K562 (cell line): Measurements from ENCODE around the gene MAP1LC3B. TPM values are rescaled to one million over a fixed set of nuclear protein-coding genes. Genes with fewer than 3 reads are reported as not detected.

Experiments
- CHD1 ChIP-seq: fragments of 200-600 bp; sonication (generic); IDR thresholded peaks from one replicate; pipeline ENCODE4 v1.6.1; 2012; ENCODE audit warnings: mild to moderate bottlenecking, moderate library complexity, low read length, inconsistent platforms
- CHD2 ChIP-seq: IDR thresholded peaks from 2 replicates; pipeline ENCODE4 v1.6.1; 2011; ENCODE audit warnings: low read depth, low read length
- CREM ChIP-seq: IDR thresholded peaks from 2 replicates; pipeline ENCODE4 v1.6.1; 2014; ENCODE audit warnings: antibody characterized with exemption, low read depth
- ELF1 ChIP-seq: fragments of 200-800 bp; sonication (Bioruptor generic); IDR thresholded peaks from 2 replicates; pipeline ENCODE4 v1.6.1; 2016; ENCODE audit warnings: missing genetic modification characterization, missing compliant biosample characterization
- ETV5 ChIP-seq: sonication (generic); formaldehyde crosslinking; IDR thresholded peaks from 2 replicates; pipeline ENCODE4 v1.4.0; 2020; ENCODE audit warnings: low read depth, mild to moderate bottlenecking, missing genetic modification reagents
- FIP1L1 ChIP-seq: fragments of 200-400 bp; formaldehyde crosslinking; IDR thresholded peaks from 2 replicates; pipeline ENCODE4 v1.6.1; 2018; ENCODE audit warnings: mild to moderate bottlenecking, low read depth, low read length; ENCODE audit not compliant: poor library complexity, severe bottlenecking
- FOXJ2 ChIP-seq: fragments of 200-800 bp; sonication (Bioruptor generic); IDR thresholded peaks from 2 replicates; pipeline ENCODE4 v1.6.1; 2016; ENCODE audit warnings: missing genetic modification characterization, missing compliant biosample characterization
- HNRNPH1 ChIP-seq: fragments of 200-400 bp; formaldehyde crosslinking; optimal IDR thresholded peaks from 2 replicates; pipeline ENCODE3; 2017; ENCODE audit warnings: low read depth, mild to moderate bottlenecking, low read length, moderate library complexity
- KDM5B ChIP-seq: fragments of 200-600 bp; sonication (generic); IDR thresholded peaks from 2 replicates; pipeline ENCODE4 v1.6.1; 2012; ENCODE audit warnings: low read depth, mild to moderate bottlenecking, moderate library complexity, low read length, control low read depth, inconsistent platforms; ENCODE audit not compliant: insufficient replicate concordance
- NR3C1 ChIP-seq: sonication (generic); formaldehyde crosslinking; IDR thresholded peaks from 2 replicates; pipeline ENCODE4 v1.8.1; 2022; ENCODE audit warnings: missing genetic modification reagents
- PHF20 ChIP-seq: fragments of 450-650 bp; IDR thresholded peaks from 2 replicates; pipeline ENCODE4 v1.6.1; 2018; ENCODE audit not compliant: partially characterized antibody
- PML ChIP-seq: IDR thresholded peaks from 2 replicates; pipeline ENCODE4 v1.6.1; 2012; ENCODE audit warnings: low read length, inconsistent platforms
- TBP ChIP-seq: optimal IDR thresholded peaks from 2 replicates; pipeline ENCODE3; 2011; ENCODE audit warnings: low read depth, low read length, improper control_type of control experiment
- YY1 ChIP-seq, 3 experiments: IDR thresholded peaks; 2 replicates each; pipeline ENCODE4 v1.6.1; 2011; ENCODE audit warnings: low read length in 2 of 3, mild to moderate bottlenecking in 2 of 3, moderate library complexity in 2 of 3, borderline replicate concordance in 1 of 3, control low read depth in 1 of 3, low read depth in 1 of 3; ENCODE audit not compliant: insufficient read depth in 3 of 3, insufficient replicate concordance in 2 of 3, control insufficient read depth in 1 of 3, insufficient read length in 1 of 3; ENCODE audit errors: extremely low read depth in 1 of 3
- ZBTB1 ChIP-seq: sonication (generic); formaldehyde crosslinking; IDR thresholded peaks from 2 replicates; pipeline ENCODE4 v1.8.1; 2023; ENCODE audit warnings: missing genetic modification reagents, low read depth, mild to moderate bottlenecking, borderline replicate concordance
- ZNF143 ChIP-seq: sonication (generic); formaldehyde crosslinking; IDR thresholded peaks from 2 replicates; pipeline ENCODE4 v1.9.0; 2022; ENCODE audit warnings: mild to moderate bottlenecking, missing genetic modification reagents
- ZNF274 ChIP-seq: IDR thresholded peaks from 2 replicates; pipeline ENCODE4 v1.6.1; 2011; ENCODE audit warnings: low read depth, mild to moderate bottlenecking, low read length, moderate library complexity, borderline replicate concordance
- polyA plus RNA-seq, 8 experiments: library from polyadenylated mRNA; depleted of rRNA in 4 of 8; stranded (reverse) in 5 of 8; unstranded in 3 of 8; fragments of >200 nt; fragmentation: Nextera tagmentation in 2 of 8; fragmentation: Illumina TruSeq in 1 of 8; extraction: Ambion mirVana in 2 of 8; extraction: Trizol in 1 of 8; gene quantifications; 2 replicates each; pipeline versions ENCODE4 v1.2.1 to v1.2.3, GENCODE V29; 2011 to 2014; ENCODE audit warnings: inconsistent platforms in 1 of 8, missing spikeins in 1 of 8
- total RNA-seq, 7 experiments: library from RNA; depleted of rRNA in 6 of 7; stranded (reverse); fragments of >200 nt in 6 of 7; fragmentation: Illumina TruSeq in 2 of 7; extraction: Trizol in 2 of 7; gene quantifications; 2 replicates each; pipeline versions ENCODE4 v1.2.1 to v1.2.3, GENCODE V29; 2011 to 2021; ENCODE audit warnings: low replicate concordance in 1 of 7
- TF ChIP-seq, protein P1 (sequence below): fragments of 450-650 bp; formaldehyde crosslinking; IDR thresholded peaks from 2 replicates; pipeline ENCODE4 v1.4.0; 2022; ENCODE audit warnings: mild to moderate bottlenecking, moderate library complexity
- TF ChIP-seq, protein P2 (sequence below): fragments of 250-450 bp; sonication (Bioruptor Pico); IDR thresholded peaks from 2 replicates; pipeline ENCODE4 v1.4.0; 2020; ENCODE audit warnings: mild to moderate bottlenecking
- TF ChIP-seq, protein P3 (sequence below): sonication (generic); formaldehyde crosslinking; IDR thresholded peaks from 2 replicates; pipeline ENCODE4 v1.8.0; 2023; ENCODE audit warnings: mild to moderate bottlenecking, missing genetic modification reagents

The MAP1LC3B gene
- total and polyA plus RNA-seq, 9 of the 15 experiments (the other 6 are each of a cell fraction or from before 2014, with no cell fraction given): 16.0 to 81.5 (median 36.7) TPM

DNA sequence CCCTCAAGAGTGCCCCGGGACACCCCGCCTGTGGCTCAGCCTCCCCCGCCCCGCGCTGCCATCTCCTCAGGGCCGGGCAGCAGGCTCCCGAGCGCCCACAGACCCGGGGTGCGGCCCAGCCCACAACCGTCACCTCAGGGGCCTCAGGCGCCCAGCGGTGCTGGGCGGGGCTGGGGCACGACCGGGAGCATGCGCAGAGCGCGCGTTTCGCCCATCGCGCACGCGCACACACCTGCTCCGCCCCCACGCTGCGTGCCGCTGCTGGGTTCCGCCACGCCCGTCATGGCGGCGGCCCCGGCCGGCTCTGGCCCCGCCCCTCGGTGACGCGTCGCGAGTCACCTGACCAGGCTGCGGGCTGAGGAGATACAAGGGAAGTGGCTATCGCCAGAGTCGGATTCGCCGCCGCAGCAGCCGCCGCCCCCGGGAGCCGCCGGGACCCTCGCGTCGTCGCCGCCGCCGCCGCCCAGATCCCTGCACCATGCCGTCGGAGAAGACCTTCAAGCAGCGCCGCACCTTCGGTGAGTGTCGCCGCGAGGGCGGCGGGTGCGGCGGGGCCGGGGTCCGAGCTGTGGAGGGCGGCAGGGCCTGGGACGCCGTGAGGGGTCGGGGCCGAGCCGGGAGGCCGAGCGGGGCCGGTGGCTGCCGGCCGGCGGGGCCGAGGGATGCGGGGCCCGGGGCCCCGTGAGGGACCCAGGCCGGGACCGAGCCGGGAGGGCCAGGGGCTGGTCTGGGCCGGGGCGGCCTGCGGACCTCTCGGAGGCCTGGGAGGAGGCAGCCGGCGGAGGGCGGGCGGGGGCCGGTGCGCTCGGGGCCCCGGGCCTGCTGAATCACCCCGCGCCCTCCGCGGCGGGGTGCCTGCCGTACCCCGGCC, at the start of gene MAP1LC3B (continued):
- TF ChIP-seq FOXJ2 (tag) (peak; percentile 83), FIP1L1 (peak; percentile 82), KDM5B (peak; percentile 77), NR3C1 (CRISPR knock-in tag) (0 out of 2 replicates have a peak, but pooled peaks have one; percentile 50), PML (peak; percentile 57; the same call in 1 of the 2 replicates), HNRNPH1 (no peak), ETV5 (peak; percentile 11; the same call in 1 of the 2 replicates), YY1 (IDR thresholded peaks at IDR 0.05; ENCODE audit: borderline replicate concordance in 1 of 3, control insufficient read depth in 1 of 3, extremely low read depth in 1 of 3, insufficient read depth in 3 of 3, insufficient read length in 1 of 3, insufficient replicate concordance in 2 of 3, low read depth in 1 of 3, low read length in 2 of 3) (peak; percentile 100), CREM (peak; percentile 98), ZNF143 (no peak), PHF20 (peak; percentile 25), ZNF274 (no peak), ZBTB1 (CRISPR knock-in tag) (0 out of 2 replicates have a peak, but pooled peaks have one; percentile 77), CHD1 (peak; percentile 48), CHD2 (peak; percentile 42; the same call in 1 of the 2 replicates), ELF1 (tag) (peak; percentile 100), TBP (peak; percentile 97)
- TF ChIP-seq, protein P1, sequence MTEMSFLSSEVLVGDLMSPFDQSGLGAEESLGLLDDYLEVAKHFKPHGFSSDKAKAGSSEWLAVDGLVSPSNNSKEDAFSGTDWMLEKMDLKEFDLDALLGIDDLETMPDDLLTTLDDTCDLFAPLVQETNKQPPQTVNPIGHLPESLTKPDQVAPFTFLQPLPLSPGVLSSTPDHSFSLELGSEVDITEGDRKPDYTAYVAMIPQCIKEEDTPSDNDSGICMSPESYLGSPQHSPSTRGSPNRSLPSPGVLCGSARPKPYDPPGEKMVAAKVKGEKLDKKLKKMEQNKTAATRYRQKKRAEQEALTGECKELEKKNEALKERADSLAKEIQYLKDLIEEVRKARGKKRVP: no peak
- TF ChIP-seq, protein P2, sequence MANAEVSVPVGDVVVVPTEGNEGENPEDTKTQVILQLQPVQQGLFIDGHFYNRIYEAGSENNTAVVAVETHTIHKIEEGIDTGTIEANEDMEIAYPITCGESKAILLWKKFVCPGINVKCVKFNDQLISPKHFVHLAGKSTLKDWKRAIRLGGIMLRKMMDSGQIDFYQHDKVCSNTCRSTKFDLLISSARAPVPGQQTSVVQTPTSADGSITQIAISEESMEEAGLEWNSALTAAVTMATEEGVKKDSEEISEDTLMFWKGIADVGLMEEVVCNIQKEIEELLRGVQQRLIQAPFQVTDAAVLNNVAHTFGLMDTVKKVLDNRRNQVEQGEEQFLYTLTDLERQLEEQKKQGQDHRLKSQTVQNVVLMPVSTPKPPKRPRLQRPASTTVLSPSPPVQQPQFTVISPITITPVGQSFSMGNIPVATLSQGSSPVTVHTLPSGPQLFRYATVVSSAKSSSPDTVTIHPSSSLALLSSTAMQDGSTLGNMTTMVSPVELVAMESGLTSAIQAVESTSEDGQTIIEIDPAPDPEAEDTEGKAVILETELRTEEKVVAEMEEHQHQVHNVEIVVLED (CRISPR knock-in tag): peak; percentile 95
- TF ChIP-seq, protein P3, sequence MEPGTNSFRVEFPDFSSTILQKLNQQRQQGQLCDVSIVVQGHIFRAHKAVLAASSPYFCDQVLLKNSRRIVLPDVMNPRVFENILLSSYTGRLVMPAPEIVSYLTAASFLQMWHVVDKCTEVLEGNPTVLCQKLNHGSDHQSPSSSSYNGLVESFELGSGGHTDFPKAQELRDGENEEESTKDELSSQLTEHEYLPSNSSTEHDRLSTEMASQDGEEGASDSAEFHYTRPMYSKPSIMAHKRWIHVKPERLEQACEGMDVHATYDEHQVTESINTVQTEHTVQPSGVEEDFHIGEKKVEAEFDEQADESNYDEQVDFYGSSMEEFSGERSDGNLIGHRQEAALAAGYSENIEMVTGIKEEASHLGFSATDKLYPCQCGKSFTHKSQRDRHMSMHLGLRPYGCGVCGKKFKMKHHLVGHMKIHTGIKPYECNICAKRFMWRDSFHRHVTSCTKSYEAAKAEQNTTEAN: 0 out of 2 replicates have a peak, but pooled peaks have one; percentile 41
